ENCODE results near the gene MAPK6. TPM values are rescaled to one million over a fixed set of nuclear protein-coding genes. Genes with fewer than 3 reads are reported as not detected.

The MAPK6 gene
- polyA plus RNA-seq, 3 donors, result 8.6 to 11.0 (median 10.2) TPM

GRCh38 chr15:52014616-52015015 is 4.4 kb upstream of the MAPK6 start:
- peak overlapping the region in 1 of 3 experiments; percentile 47 for H3K4me3 ChIP-seq (replicated peaks in 1 of 3; ENCODE audit: low read depth in 2 of 3, low read length in 3 of 3)
- H3K9me3 Mint-ChIP-seq, result peaks cover 0 to 2% (median 0%) of the 10 kb centered on the region in 7 donors
- no peaks in the 10 kb centered on the region for H4K20me1 ChIP-seq (ENCODE audit: insufficient read depth, low read length)
- no peaks in the 10 kb centered on the region for H3K36me3 ChIP-seq (replicated peaks in 1 of 2; ENCODE audit: control insufficient read depth in 1 of 2, insufficient read depth in 2 of 2, low read length in 2 of 2)
- H2AFZ ChIP-seq (ENCODE audit: insufficient read depth, low read depth, low read length, poor library complexity, severe bottlenecking), result no peak overlapping the region
- intact Hi-C loops (cut with micrococcal nuclease), result loop anchor here in 1 of 2 donors (5.0 to 10.0 kb wide), 2 partner anchors 42 to 390 kb away; partner anchors contain the start of genes DMXL2 and LEO1
- peak; percentile 29 to 68 (median 44) for DNase-seq
- H3K9me3 ChIP-seq (replicated peaks in 1 of 2; ENCODE audit: control insufficient read depth in 1 of 2, insufficient read depth in 1 of 2, low read length in 2 of 2), result no peaks in the 10 kb centered on the region
- H3K36me3 Mint-ChIP-seq, result peaks cover 0 to 7% of the 10 kb centered on the region in 2 donors
- H3K4me2 ChIP-seq (replicated peaks; ENCODE audit: extremely low read depth, low read length, poor library complexity, severe bottlenecking), result peak overlapping the region; percentile 43
- H3K27ac ChIP-seq (ENCODE audit: low read depth in 1 of 2, low read length in 2 of 2), result peak overlapping the region; percentile 64 to 85
- H3K4me3 Mint-ChIP-seq, result peak overlapping the region in 1 of 2 donors; percentile 26
- no peaks in the 10 kb centered on the region for H3K79me2 ChIP-seq (ENCODE audit: insufficient read depth, low read length)
- peaks cover 49 to 57% of the 10 kb centered on the region in 2 donors for H3K4me1 ChIP-seq (ENCODE audit: control insufficient read depth in 1 of 2, insufficient read depth in 2 of 2, low read length in 2 of 2)
- no peak overlapping the region for H3K9ac ChIP-seq (ENCODE audit: insufficient read depth, low read length, poor library complexity, severe bottlenecking)
- H3K27ac Mint-ChIP-seq, result peak overlapping the region; percentile 86 to 97 (median 94)
- peaks cover 48% of the 10 kb centered on the region for H3K4me1 Mint-ChIP-seq
- H3K27me3 ChIP-seq (ENCODE audit: control insufficient read depth in 2 of 2, insufficient read depth in 2 of 2, low read length in 2 of 2), result no peaks in the 10 kb centered on the region
- H3K27me3 Mint-ChIP-seq (ENCODE audit: low read depth in 3 of 3), result peaks cover 1 to 6% (median 4%) of the 10 kb centered on the region in 3 donors
- WGBS (ENCODE audit: insufficient coverage), result no CpG with 5 or more reads among the region's 1 CpG
- TF ChIP-seq, protein P1, sequence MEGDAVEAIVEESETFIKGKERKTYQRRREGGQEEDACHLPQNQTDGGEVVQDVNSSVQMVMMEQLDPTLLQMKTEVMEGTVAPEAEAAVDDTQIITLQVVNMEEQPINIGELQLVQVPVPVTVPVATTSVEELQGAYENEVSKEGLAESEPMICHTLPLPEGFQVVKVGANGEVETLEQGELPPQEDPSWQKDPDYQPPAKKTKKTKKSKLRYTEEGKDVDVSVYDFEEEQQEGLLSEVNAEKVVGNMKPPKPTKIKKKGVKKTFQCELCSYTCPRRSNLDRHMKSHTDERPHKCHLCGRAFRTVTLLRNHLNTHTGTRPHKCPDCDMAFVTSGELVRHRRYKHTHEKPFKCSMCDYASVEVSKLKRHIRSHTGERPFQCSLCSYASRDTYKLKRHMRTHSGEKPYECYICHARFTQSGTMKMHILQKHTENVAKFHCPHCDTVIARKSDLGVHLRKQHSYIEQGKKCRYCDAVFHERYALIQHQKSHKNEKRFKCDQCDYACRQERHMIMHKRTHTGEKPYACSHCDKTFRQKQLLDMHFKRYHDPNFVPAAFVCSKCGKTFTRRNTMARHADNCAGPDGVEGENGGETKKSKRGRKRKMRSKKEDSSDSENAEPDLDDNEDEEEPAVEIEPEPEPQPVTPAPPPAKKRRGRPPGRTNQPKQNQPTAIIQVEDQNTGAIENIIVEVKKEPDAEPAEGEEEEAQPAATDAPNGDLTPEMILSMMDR (IDR thresholded peaks at IDR 0.05), result no peak

DNA sequence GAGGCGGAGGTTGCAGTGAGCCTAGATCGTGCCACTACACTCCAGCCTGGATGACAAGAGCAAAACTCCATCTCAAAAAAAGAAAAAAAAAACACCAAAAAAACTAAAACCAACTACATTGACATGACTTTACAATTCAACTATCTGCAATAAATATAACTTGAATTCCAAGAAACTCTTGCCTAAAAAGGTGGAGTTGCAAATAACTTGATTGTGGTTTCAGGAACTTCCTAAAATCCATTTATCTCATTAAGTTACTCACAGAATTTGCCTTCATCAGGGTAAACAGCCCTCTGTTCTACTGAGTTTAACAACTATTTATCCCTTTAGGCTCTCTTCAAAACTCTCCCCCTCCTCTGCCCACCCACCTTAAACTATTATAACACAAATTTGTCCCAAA is 2.7 kb upstream of the MAPK6 start:
- peaks cover 61% of the 10 kb centered on the region for H3K4me1 Mint-ChIP-seq
- peak overlapping the region; percentile 42 to 89 (median 79) for H3K27ac Mint-ChIP-seq
- H3K4me3 Mint-ChIP-seq, result no peak overlapping the region
- Histone ChIP-seq H4K20me1 (ENCODE audit: insufficient read depth, low read length) (peaks cover 15% of the 10 kb centered on the region), H3K27me3 (ENCODE audit: control insufficient read depth in 2 of 2, insufficient read depth in 2 of 2, low read length in 2 of 2) (no peaks in the 10 kb centered on the region), H3K27ac (ENCODE audit: low read depth in 1 of 2, low read length in 2 of 2) (no peak overlapping the region), H3K9ac (ENCODE audit: insufficient read depth, low read length, poor library complexity, severe bottlenecking) (no peak overlapping the region), H3K36me3 (replicated peaks in 1 of 2; ENCODE audit: control insufficient read depth in 1 of 2, insufficient read depth in 2 of 2, low read length in 2 of 2) (no peaks in the 10 kb centered on the region), H3K9me3 (replicated peaks in 1 of 2; ENCODE audit: control insufficient read depth in 1 of 2, insufficient read depth in 1 of 2, low read length in 2 of 2) (no peaks in the 10 kb centered on the region), H3K4me3 (replicated peaks in 1 of 3; ENCODE audit: low read depth in 2 of 3, low read length in 3 of 3) (no peak overlapping the region), H3K4me1 (ENCODE audit: control insufficient read depth in 1 of 2, insufficient read depth in 2 of 2, low read length in 2 of 2) (peaks cover 57 to 72% of the 10 kb centered on the region in 2 donors), H2AFZ (ENCODE audit: insufficient read depth, low read depth, low read length, poor library complexity, severe bottlenecking) (no peak overlapping the region), H3K4me2 (replicated peaks; ENCODE audit: extremely low read depth, low read length, poor library complexity, severe bottlenecking) (no peak overlapping the region), H3K79me2 (ENCODE audit: insufficient read depth, low read length) (peaks cover 17% of the 10 kb centered on the region)
- 100% methylated on average over 1 of the region's 2 CpGs for WGBS (ENCODE audit: insufficient coverage)
- peaks cover 0 to 2% (median 0%) of the 10 kb centered on the region in 7 donors for H3K9me3 Mint-ChIP-seq
- H3K36me3 Mint-ChIP-seq, result peaks cover 0 to 7% of the 10 kb centered on the region in 2 donors
- peaks cover 1 to 6% (median 4%) of the 10 kb centered on the region in 3 donors for H3K27me3 Mint-ChIP-seq (ENCODE audit: low read depth in 3 of 3)
- intact Hi-C loops (cut with micrococcal nuclease), result loop anchor here in 1 of 2 donors (10.0 kb wide), 1 partner anchor 392 kb away; the partner anchor contains the start of gene DMXL2
- peak in 1 of 3 donors; percentile 20 for DNase-seq
- TF ChIP-seq, protein P1 (IDR thresholded peaks at IDR 0.05), result no peak

All from CD14-positive monocyte (primary cell).